ENCODE data around the gene ERBIN. TPM values are rescaled to one million over a fixed set of nuclear protein-coding genes. Genes with fewer than 3 reads are reported as not detected.

ERBIN gene
- 71.3 and 104 TPM in 2 replicates for total RNA-seq

DNA sequence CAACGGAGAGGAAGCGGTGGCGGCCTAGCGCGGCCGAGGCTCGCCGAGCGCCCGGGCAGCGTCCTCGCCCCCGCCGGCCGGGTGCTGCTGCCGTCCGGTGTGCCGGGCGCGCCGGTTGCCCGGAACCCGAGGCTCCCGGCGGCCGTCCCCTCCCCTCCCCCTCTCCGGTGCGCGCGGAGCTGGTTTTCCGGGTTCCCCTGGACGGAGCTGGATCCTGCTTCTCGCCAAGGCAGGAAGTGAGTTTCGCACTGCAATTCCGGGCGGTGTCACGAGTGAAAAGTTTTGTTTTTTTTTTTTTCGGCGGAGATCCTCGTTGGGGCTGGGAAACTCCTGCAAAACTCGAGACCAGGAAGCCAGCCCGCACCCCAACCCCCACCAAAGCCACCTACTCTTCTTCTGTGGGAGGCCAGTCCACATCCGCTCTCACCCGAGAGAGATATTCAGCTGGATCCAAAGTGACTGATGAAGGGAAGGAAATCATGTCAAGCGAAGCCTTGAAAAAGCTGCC, at the start of gene ERBIN:
ERBIN (plus strand) TSS at position 300 of the 508 bp plus-strand sequence. CDS start 66,144 bp downstream, outside the sequence.

Small RNAs within 50 kb of the gene (small RNA-seq; reads per million reads assigned to genes)
- gene RF00598 (ENCODE audit: low replicate concordance), result not detected

Other genes with a start within 250 kb of the ERBIN start
- gene SGTB, start 204.5 kb upstream of the ERBIN start, total RNA-seq, result 18.3 and 20.6 TPM in 2 replicates
- 15.8 and 27.5 TPM in 2 replicates for gene NLN, start 204.4 kb upstream of the ERBIN start, total RNA-seq
- 63.5 and 88.5 TPM in 2 replicates for gene SREK1, start 217.7 kb downstream of the ERBIN start, total RNA-seq

Measured in placental pericyte (primary cell).